ENCODE results near the gene ACVRL1.

ACVRL1 gene

DNA sequence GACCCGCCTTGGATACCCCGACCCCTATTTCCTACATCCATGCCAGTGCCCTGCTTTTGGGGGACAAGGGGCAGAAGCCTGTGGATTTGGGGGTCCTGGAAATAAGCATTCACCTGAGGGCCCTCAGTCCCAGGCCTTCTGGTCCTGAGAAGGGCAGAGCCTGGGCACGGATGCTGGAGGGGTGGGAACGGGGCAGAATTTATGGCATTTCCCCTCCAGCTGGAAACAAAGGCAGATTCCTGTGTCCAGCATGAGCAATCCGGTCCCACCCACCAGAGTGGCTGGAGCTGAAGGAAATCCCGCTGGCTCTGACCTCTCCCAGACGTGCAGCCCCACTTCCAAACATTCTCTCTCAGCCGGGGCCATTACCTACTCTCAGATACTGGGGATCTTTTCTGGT is 10.1 kb upstream of the ACVRL1 start:
- H3K36me3 ChIP-seq (replicated peaks), result no peaks in the 10 kb centered on the region
- H3K9me3 ChIP-seq, result no peaks in the 10 kb centered on the region
- in situ Hi-C loops (cut with MboI; ENCODE audit: low sequenced_read_pairs), result no loop called here
- peaks cover 6% of the 10 kb centered on the region for H3K4me1 ChIP-seq
- H3K4me3 ChIP-seq, result no peak overlapping the region
- no peaks in the 10 kb centered on the region for H3K27me3 ChIP-seq (ENCODE audit: low read depth)
- no peak for DNase-seq (ENCODE audit: low spot score in 2 of 2)

DNA sequence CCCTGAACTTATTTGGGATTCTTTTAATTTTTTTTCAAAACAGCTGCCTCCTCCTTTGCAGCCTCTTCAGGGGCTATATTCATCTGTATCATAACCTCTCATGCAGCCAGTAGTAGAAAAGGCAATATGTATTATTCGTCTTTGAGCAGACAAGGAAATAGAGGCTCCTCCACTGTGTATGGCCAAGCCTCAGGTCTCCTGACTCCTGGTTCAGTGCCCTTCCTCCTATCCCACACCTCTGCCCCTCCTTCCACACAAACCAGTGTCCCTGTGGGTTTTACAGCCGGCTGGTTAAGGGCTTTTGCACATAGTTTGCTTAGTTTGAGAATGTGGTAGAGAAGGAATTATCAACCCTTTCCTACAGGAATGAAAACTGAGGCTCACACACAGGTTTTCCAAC is 8.8 kb upstream of the ACVRL1 start:
- H3K4me3 ChIP-seq, result no peak overlapping the region
- H3K36me3 ChIP-seq (replicated peaks), result no peaks in the 10 kb centered on the region
- H3K27me3 ChIP-seq (ENCODE audit: low read depth), result no peaks in the 10 kb centered on the region
- H3K4me1 ChIP-seq, result peaks cover 6% of the 10 kb centered on the region
- H3K9me3 ChIP-seq, result no peaks in the 10 kb centered on the region
- in situ Hi-C loops (cut with MboI; ENCODE audit: low sequenced_read_pairs), result no loop called here
- DNase-seq (ENCODE audit: low spot score in 2 of 2), result no peak

DNA sequence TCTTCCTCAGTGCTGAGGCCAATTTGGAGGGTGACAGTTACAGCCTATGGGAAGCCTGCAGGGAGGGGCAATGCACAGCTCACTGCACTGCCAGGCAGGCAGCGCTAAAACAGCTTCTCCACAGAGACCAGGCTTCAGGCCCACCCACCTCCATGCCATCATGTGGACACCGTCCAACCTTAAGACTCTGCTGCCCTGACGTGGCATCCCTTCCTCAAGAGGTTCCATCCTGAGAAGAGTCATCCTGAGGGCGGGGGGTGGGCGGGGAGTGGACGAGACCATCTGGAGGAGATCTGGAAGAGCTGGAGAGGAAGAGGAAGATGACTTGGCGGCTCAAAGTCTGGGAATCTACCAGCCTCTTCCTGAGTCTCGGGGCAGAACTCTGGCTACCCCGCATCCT is 8.4 kb upstream of the ACVRL1 start:
- peaks cover 6% of the 10 kb centered on the region for H3K4me1 ChIP-seq
- H3K4me3 ChIP-seq, result no peak overlapping the region
- in situ Hi-C loops (cut with MboI; ENCODE audit: low sequenced_read_pairs), result no loop called here
- no peaks in the 10 kb centered on the region for H3K27me3 ChIP-seq (ENCODE audit: low read depth)
- no peak for DNase-seq (ENCODE audit: low spot score in 2 of 2)
- no peaks in the 10 kb centered on the region for H3K36me3 ChIP-seq (replicated peaks)
- H3K9me3 ChIP-seq, result no peaks in the 10 kb centered on the region

DNA sequence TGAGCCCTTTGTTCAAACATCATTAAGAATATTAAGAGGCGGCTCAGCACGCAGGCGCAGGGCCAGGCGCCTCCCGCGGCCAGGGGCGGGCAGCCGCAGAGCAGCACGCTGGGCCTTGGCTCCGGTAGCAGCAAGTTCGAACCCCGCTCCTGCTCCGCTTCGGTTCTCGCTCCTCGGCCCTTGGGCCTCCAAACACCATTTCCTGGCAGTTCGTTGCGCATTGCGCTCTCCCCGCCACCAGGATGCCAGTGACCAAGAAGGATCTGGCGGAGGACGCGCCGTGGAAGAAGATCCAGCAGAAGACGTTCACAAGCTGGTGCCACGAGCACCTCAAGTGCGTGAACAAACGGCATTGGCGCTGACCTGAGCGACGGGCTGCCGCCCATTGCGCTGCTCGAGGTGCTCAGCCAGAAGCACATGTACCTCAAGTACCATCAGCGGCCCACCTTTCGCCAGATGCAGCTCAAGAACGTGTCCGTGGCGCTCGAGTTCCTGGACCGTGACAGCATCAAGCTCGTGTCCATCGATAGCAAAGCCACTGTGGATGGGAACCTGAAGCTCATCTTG is 6.9 kb upstream of the ACVRL1 start:
- no peak for DNase-seq (ENCODE audit: low spot score in 2 of 2)
- Histone ChIP-seq H3K27me3 (ENCODE audit: low read depth) (no peaks in the 10 kb centered on the region), H3K4me1 (peaks cover 2% of the 10 kb centered on the region), H3K4me3 (no peak overlapping the region), H3K36me3 (replicated peaks) (no peaks in the 10 kb centered on the region), H3K9me3 (no peaks in the 10 kb centered on the region)
- in situ Hi-C loops (cut with MboI; ENCODE audit: low sequenced_read_pairs), result no loop called here

DNA sequence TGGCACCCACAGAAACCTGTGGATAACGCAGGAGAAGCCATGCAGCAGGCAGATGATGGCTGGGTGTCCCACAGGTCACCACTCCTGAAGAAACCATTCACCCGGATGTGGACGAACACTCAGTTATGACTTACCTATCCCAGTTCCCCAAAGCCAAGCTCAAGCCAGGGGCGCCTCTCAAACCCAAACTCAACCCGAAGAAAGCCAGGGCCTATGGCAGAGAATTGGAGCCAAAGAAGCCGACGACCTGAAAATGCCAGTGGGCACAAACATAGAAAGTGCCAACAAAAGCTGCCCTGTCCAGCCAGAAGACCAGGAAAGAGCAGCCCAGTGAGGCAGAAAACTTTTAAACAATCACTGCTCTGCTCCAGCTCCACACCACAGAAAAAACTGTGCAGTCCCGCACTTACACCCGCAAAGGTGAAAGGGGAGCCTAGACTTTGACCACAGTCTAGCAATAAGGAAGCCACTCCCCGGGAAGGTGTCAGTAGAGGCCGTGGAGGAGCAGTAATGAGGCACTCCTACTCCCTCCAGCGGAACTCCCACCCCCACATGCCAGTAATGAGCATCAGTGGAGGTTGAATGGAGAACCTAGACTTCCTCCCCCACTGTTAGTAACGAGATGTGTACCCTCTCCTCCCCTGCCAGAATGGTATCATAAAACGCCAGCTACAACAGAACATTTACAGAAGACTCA is 6.0 kb upstream of the ACVRL1 start:
- no peak overlapping the region for H3K4me3 ChIP-seq
- in situ Hi-C loops (cut with MboI; ENCODE audit: low sequenced_read_pairs), result no loop called here
- H3K27me3 ChIP-seq (ENCODE audit: low read depth), result no peaks in the 10 kb centered on the region

DNA sequence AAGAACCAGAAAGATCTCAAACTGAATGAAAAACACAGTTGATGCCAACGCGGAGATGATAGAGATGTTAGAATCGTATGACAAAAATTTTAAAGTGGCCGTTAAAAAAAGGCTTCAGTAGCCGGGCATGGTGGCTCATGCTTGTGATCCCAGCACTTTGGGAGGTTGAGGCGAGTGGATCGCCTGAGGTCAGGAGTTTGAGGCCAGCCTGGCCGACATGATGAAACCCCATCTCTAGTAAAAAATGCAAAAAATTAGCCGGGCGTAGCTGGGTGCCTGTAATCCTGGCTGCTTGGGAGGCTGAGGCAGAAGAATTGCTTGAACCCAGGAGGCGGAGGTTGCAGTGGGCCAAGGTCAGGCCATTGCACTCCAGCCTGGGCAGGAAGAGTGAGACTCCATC is 5.4 kb upstream of the ACVRL1 start:
- H3K4me1 ChIP-seq, result no peaks in the 10 kb centered on the region
- in situ Hi-C loops (cut with MboI; ENCODE audit: low sequenced_read_pairs), result no loop called here
- no peak overlapping the region for H3K4me3 ChIP-seq
- no peaks in the 10 kb centered on the region for H3K36me3 ChIP-seq (replicated peaks)
- H3K9me3 ChIP-seq, result no peaks in the 10 kb centered on the region
- no peak for DNase-seq (ENCODE audit: low spot score in 2 of 2)
- H3K27me3 ChIP-seq (ENCODE audit: low read depth), result no peaks in the 10 kb centered on the region

More for the DNA sequence above, 6.0 kb upstream of the ACVRL1 start:
- H3K9me3 ChIP-seq, result no peaks in the 10 kb centered on the region
- H3K4me1 ChIP-seq, result no peaks in the 10 kb centered on the region
- no peaks in the 10 kb centered on the region for H3K36me3 ChIP-seq (replicated peaks)
- DNase-seq (ENCODE audit: low spot score in 2 of 2), result no peak

DNA sequence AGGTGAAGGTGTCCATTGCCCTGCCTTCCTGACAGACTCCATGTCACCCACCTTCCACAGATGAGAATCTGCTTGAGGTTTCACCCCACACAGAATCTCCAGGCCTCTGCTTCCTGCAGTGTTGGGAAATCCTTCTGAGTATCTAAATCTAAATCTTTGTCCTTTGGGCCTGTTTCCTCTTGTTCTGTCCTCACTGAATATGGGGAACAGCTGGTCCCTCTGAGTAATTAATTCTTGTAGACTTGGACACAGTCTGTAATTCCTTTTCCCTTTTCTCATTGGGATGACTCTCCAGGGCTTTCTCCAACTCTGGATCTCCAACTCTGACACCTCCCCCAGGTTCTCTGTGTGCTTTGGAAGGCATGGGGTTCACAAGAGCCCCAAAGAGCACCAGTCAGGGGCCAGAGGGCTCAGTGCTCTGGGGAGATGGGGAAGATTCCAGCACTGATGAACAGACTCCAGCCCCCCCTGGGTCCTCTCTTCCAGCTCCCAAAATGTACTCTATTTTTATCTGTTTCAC is 2.3 kb upstream of the ACVRL1 start:
- Histone ChIP-seq H3K4me1 (no peaks in the 10 kb centered on the region), H3K36me3 (replicated peaks) (no peaks in the 10 kb centered on the region), H3K9me3 (no peaks in the 10 kb centered on the region), H3K4me3 (no peak overlapping the region), H3K27me3 (ENCODE audit: low read depth) (no peaks in the 10 kb centered on the region)
- DNase-seq (ENCODE audit: low spot score in 2 of 2), result no peak
- in situ Hi-C loops (cut with MboI; ENCODE audit: low sequenced_read_pairs), result no loop called here

DNA sequence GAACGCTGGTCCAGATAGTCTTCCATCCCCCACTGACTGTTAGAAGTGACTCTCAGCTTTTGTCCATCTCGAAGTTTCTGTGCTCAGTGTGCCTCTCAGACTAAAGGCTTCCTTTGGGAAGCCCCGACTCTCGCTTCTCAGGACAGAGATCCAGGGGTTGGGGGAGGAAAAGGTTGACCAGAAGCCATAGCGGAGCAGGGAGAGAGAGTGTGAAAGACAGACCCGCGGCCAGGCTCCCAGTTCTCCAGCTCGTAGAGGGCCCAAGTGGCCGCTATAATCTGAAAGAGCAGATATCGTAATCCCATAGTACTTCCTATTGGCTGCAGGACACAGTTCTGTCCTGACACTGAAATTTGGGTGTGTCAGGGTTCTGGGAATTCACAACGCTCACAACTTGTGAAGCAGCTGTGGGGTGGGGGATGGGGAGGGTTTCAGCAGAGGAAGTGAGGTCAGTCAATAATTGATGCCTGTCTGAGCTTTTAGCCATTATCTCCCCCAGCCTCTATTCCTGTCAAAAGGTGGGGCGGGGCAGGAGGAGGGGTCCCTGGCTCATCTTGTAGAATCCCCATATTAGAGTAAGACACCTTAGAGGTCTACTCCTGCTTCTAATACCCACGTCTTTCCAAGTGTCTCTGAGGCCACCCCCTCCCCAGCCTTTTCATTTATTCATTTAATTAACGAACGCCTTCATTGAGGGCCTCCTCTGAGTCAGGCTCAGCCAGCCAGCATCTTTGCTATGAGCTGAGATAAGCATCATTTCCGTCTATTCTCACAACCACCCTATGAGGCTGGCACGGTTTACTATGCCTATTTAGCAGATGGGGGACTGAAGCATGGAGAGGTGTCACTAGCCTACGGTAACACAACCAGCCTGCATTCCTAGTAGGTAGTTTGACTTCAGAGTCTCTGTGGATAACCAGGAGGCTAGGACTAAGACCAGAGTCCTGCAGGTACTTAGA is 1.6 kb upstream of the ACVRL1 start:
- in situ Hi-C loops (cut with MboI; ENCODE audit: low sequenced_read_pairs), result no loop called here
- Histone ChIP-seq H3K27me3 (ENCODE audit: low read depth) (no peaks in the 10 kb centered on the region), H3K4me1 (no peaks in the 10 kb centered on the region), H3K9me3 (no peaks in the 10 kb centered on the region), H3K36me3 (replicated peaks) (no peaks in the 10 kb centered on the region), H3K4me3 (no peak overlapping the region)
- no peak for DNase-seq (ENCODE audit: low spot score in 2 of 2)

DNA sequence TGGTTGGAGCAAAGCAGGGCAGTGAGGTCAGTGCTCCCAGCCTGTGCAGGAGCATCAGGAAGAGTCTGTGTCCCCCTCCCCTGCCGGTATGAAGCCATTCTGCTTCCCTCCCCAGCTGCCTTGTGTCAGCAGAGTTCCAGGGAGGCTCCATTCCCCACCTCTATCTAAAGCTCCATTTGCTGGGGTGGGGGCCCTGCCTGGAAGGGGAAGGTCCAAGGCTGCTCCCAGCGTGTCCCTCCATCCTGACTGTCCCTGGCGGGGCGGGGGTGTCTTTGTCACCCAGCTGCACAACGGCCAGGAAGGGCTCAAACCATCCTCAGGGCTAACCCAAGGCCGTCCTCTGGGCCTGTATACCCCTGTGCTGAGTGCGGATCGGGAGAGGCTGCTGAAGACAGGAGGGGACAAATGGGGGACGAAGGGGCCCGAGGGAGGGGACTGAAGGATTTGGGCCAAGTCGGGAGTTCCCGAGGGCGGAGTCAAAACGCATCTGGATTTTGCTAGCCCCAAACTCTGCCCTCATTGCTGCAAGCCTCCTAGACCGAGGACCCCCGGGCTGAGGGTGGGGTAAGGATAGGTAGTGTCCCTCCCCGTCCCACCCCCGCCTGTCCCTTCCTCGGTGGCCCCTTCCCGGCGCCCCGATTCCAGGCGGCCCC is 748 bp upstream of the ACVRL1 start:
- H3K9me3 ChIP-seq, result no peaks in the 10 kb centered on the region
- in situ Hi-C loops (cut with MboI; ENCODE audit: low sequenced_read_pairs), result no loop called here
- H3K27me3 ChIP-seq (ENCODE audit: low read depth), result no peaks in the 10 kb centered on the region
- no peak for DNase-seq (ENCODE audit: low spot score in 2 of 2)
- H3K36me3 ChIP-seq (replicated peaks), result no peaks in the 10 kb centered on the region
- no peak overlapping the region for H3K4me3 ChIP-seq
- H3K4me1 ChIP-seq, result no peaks in the 10 kb centered on the region

DNA sequence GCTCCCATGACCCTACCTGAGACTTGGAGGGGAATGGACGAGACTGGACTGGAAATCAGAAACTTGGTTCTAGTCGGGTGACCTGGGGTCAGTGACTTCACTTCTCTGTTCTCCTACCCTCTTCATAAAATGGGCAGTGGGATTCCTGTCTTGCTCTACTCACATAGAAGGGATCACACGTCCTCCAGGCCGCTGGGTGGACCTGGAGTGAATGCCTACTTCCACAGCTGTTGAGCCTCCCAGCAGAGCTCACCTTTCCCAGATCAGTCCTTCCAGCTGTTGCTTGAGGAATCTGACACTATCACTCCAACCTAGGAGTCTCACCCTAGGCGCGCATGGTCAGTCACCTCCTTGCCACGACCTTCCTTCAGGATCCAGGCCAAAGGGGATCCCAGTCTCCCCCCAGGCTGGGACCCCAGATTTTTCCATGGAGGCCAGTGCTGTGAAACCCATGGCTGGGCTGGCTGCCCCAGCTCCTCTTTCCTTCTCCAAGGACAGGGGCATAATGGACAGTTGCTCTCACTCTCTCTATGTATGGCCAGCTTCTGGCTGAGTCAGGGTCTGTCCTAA is 637 bp downstream of the ACVRL1 start:
- H3K27me3 ChIP-seq (ENCODE audit: low read depth), result no peaks in the 10 kb centered on the region
- no peak overlapping the region for H3K4me3 ChIP-seq
- no peaks in the 10 kb centered on the region for H3K36me3 ChIP-seq (replicated peaks)
- no peak for DNase-seq (ENCODE audit: low spot score in 2 of 2)
- no peaks in the 10 kb centered on the region for H3K9me3 ChIP-seq
- H3K4me1 ChIP-seq, result no peaks in the 10 kb centered on the region
- in situ Hi-C loops (cut with MboI; ENCODE audit: low sequenced_read_pairs), result no loop called here

DNA sequence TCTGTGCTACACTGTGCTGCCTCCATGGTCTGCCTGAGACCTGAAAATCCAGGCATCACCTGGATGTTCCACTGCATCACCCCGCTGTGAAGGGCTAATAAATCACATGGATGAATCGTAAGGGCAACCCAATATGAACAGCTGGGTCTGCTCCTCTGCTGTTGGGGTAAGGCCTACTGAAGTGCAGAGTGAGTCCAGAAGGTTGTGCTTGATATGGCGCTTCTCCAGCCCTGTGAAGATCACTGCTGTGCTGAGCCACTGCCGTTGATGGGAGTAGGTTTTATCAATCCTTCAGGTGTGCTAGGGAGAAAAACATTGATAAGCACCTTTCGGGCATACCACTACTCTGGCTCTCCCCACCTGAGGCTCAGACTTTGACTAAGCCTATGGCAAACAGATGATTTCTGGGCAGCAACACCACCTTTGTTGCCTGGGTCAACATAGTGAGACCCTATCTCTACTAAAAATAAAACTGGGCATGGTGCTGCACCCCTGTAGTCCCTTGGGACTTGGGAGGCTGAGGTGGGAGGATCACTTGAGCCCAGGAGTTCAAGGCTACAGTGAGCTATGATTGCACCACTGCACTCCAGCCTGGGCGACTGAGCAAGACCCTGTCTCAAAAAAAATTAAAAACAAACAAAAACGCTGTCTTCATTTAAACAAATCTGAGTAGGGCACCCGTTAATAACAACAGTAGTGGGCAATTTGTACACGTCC is 1.7 kb downstream of the ACVRL1 start:
- no peak overlapping the region for H3K4me3 ChIP-seq
- in situ Hi-C loops (cut with MboI; ENCODE audit: low sequenced_read_pairs), result no loop called here
- no peak for DNase-seq (ENCODE audit: low spot score in 2 of 2)
- H3K9me3 ChIP-seq, result no peaks in the 10 kb centered on the region
- H3K4me1 ChIP-seq, result no peaks in the 10 kb centered on the region
- no peaks in the 10 kb centered on the region for H3K36me3 ChIP-seq (replicated peaks)
- no peaks in the 10 kb centered on the region for H3K27me3 ChIP-seq (ENCODE audit: low read depth)

DNA sequence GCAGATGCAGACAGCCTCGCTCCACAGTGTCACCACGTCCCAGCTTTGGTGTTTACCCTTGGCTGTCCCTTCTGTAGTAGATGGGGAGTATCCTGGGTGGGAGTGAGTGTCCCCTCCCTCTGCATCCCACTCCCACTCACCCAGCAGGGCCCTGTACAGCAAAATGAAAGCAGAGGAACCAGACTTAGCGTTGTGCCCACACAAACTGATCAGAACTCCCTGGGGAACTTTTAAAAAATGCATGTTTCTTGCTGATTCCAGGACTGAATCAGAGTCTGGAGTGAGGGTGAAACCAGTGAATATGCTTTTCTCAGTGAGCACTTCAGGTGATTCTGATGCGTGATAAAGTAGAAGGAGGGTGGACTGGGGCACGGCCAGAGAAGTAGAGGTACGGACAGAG is 2.9 kb downstream of the ACVRL1 start:
- no peaks in the 10 kb centered on the region for H3K9me3 ChIP-seq
- in situ Hi-C loops (cut with MboI; ENCODE audit: low sequenced_read_pairs), result no loop called here
- no peak for DNase-seq (ENCODE audit: low spot score in 2 of 2)
- no peaks in the 10 kb centered on the region for H3K27me3 ChIP-seq (ENCODE audit: low read depth)
- H3K4me1 ChIP-seq, result no peaks in the 10 kb centered on the region
- H3K36me3 ChIP-seq (replicated peaks), result no peaks in the 10 kb centered on the region
- no peak overlapping the region for H3K4me3 ChIP-seq

DNA sequence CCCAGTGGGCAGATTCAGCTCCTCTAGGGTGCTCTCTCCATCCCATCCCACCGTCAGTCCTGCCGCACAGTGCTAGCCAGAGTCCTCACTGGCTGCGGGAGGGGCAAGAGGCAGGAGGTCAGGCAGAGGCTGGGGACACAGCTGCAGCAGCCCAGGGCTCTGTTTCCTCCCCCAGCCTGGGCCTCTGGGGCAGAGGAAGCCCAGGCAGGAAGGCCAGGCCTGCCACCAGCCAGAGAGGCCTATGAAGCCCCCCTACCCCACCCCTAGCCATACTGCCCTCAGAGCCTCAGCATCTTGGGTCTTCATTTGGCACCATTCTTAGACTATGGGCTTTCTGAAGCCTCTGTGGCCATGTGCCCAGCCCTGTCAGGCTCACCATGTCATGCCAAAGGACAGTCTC is 3.4 kb downstream of the ACVRL1 start:
- Histone ChIP-seq H3K4me3 (no peak overlapping the region), H3K9me3 (no peaks in the 10 kb centered on the region), H3K27me3 (ENCODE audit: low read depth) (no peaks in the 10 kb centered on the region), H3K36me3 (replicated peaks) (no peaks in the 10 kb centered on the region), H3K4me1 (no peaks in the 10 kb centered on the region)
- no peak for DNase-seq (ENCODE audit: low spot score in 2 of 2)
- in situ Hi-C loops (cut with MboI; ENCODE audit: low sequenced_read_pairs), result no loop called here

Data from HAP-1 (cell line).